B cell (primary cell): ENCODE measurements around the gene LMBRD1. TPM values are rescaled to one million over a fixed set of nuclear protein-coding genes. Genes with fewer than 3 reads are reported as not detected.

ENCODE experiments used
- ATAC-seq: fragments of 200-7000 bp; cut with Tn5 transposase; one replicate; pipeline ENCODE4 v1.10.0; 2021; ENCODE audit warnings: low read depth, mild to moderate bottlenecking, moderate number of reproducible peaks, moderate library complexity
- CTCF ChIA-PET: fragments of 350-600 bp; sonication (Branson Sonifier 250); formaldehyde crosslinking; loops from one replicate; lab custom pipeline; 2021; ENCODE audit warnings: antibody characterized with exemption, inconsistent platforms; lab: Charles Lee
- POLR2A ChIA-PET: fragments of 350-600 bp; sonication (Branson Sonifier 250); formaldehyde crosslinking; loops from one replicate; lab custom pipeline; 2021; ENCODE audit warnings: antibody characterized with exemption; lab: Charles Lee
- DNase-seq: peaks from one replicate; pipeline ENCODE4 v3.0.0; 2013
- H2AFZ ChIP-seq: 2 replicates; pipeline ENCODE4 v1.6.1; 2012; ENCODE audit warnings: mild to moderate bottlenecking, low read depth, low read length; ENCODE audit not compliant: insufficient read depth, poor library complexity, severe bottlenecking
- H3K27ac ChIP-seq, 2 donors: 1 replicate in 1 of 2; 2 replicates in 1 of 2; pipeline ENCODE4 v1.5.1; 2012 to 2013; ENCODE audit warnings: low read length in 2 of 2, mild to moderate bottlenecking in 2 of 2, moderate library complexity in 1 of 2
- H3K27me3 ChIP-seq, 4 experiments: fragments of 200-600 bp in 1 of 4; sonication (generic) in 1 of 4; replicated peaks in 1 of 4; 1 replicate in 2 of 4; 2 replicates in 2 of 4; pipeline versions ENCODE4 v1.6.1 to v1.7.0; 2013 to 2016; ENCODE audit warnings: low read length in 3 of 4, mild to moderate bottlenecking in 2 of 4, mixed read lengths in 1 of 4, moderate library complexity in 1 of 4; ENCODE audit not compliant: insufficient read depth in 4 of 4, control insufficient read depth in 3 of 4; ENCODE audit errors: control extremely low read depth in 1 of 4
- H3K36me3 ChIP-seq, 2 experiments: replicated peaks in 1 of 2; 1 replicate in 1 of 2; 2 replicates in 1 of 2; pipeline versions ENCODE4 v1.6.1 to v1.7.1; 2013; ENCODE audit warnings: low read length in 1 of 2; ENCODE audit not compliant: insufficient read depth in 2 of 2, control insufficient read depth in 1 of 2; ENCODE audit errors: control extremely low read depth in 1 of 2, extremely low read depth in 1 of 2
- H3K4me1 ChIP-seq, 2 donors: fragments of 200-600 bp in 1 of 2; sonication (generic) in 1 of 2; 1 replicate in 1 of 2; 2 replicates in 1 of 2; pipeline versions ENCODE4 v1.5.1 to v1.6.1; 2013 to 2017; ENCODE audit warnings: low read length in 2 of 2; ENCODE audit not compliant: control insufficient read depth in 2 of 2, insufficient read depth in 2 of 2
- H3K4me2 ChIP-seq: replicated peaks from 2 replicates; pipeline ENCODE3; 2012; ENCODE audit warnings: mild to moderate bottlenecking, low read depth, low read length; ENCODE audit not compliant: poor library complexity, severe bottlenecking
- H3K4me3 ChIP-seq, 5 experiments: fragments of 200-600 bp in 1 of 5; sonication (generic) in 1 of 5; 1 replicate in 3 of 5; 2 replicates in 2 of 5; pipeline versions ENCODE4 v1.5.1 to v1.7.0; 2011 to 2016; ENCODE audit warnings: low read length in 4 of 5, mild to moderate bottlenecking in 4 of 5, low read depth in 2 of 5, control low read depth in 1 of 5, moderate library complexity in 1 of 5; ENCODE audit not compliant: insufficient read depth in 1 of 5; ENCODE audit errors: control extremely low read depth in 1 of 5, extremely low read depth in 1 of 5
- H3K79me2 ChIP-seq: fragments of 200-600 bp; sonication (generic); one replicate; pipeline ENCODE4 v1.6.0; 2016; ENCODE audit warnings: low read length; ENCODE audit not compliant: control insufficient read depth, insufficient read depth
- H3K9ac ChIP-seq: fragments of 200-600 bp; sonication (generic); 2 replicates; pipeline ENCODE4 v1.6.1; 2017; ENCODE audit warnings: mild to moderate bottlenecking, low read length, moderate library complexity
- H3K9me3 ChIP-seq, 3 donors: one replicate each; pipeline versions ENCODE4 v1.6.1 to v1.7.1; 2013; ENCODE audit warnings: low read length in 2 of 3; ENCODE audit not compliant: control insufficient read depth in 2 of 3, insufficient read depth in 1 of 3; ENCODE audit errors: control extremely low read depth in 1 of 3
- H4K20me1 ChIP-seq: 2 replicates; pipeline ENCODE4 v1.6.0; 2012; ENCODE audit warnings: mild to moderate bottlenecking, low read length; ENCODE audit not compliant: insufficient read depth, control insufficient read depth, poor library complexity, severe bottlenecking
- H3K27ac Mint-ChIP-seq: one replicate; pipeline ENCODE4 v1.8.0; 2021; ENCODE audit warnings: mixed read lengths
- H3K27me3 Mint-ChIP-seq: one replicate; pipeline ENCODE4 v1.8.0; 2021; ENCODE audit warnings: mixed read lengths
- H3K4me1 Mint-ChIP-seq: one replicate; pipeline ENCODE4 v1.8.0; 2021; ENCODE audit warnings: mixed read lengths
- H3K4me3 Mint-ChIP-seq: one replicate; pipeline ENCODE4 v1.8.0; 2021; ENCODE audit warnings: mixed read lengths
- H3K9me3 Mint-ChIP-seq: one replicate; pipeline ENCODE4 v1.8.0; 2022; ENCODE audit warnings: mixed read lengths; ENCODE audit not compliant: insufficient read depth
- CTCF ChIP-seq: fragments of 200-600 bp; IDR thresholded peaks from one replicate; pipeline ENCODE4 v1.8.0; 2022; ENCODE audit warnings: antibody characterized with exemption, mild to moderate bottlenecking
- EZH2 ChIP-seq: IDR thresholded peaks from 2 replicates; pipeline ENCODE4 v1.6.1; 2012; ENCODE audit warnings: borderline replicate concordance, low read depth, mild to moderate bottlenecking, moderate library complexity, low read length; ENCODE audit not compliant: insufficient read depth, poor library complexity, severe bottlenecking
- WGBS: methylation state at CpG from one replicate; pipeline ENCODE4 v1.1.5; 2013; ENCODE audit warnings: missing lambda C conversion rate; ENCODE audit not compliant: insufficient coverage; 5-methylcytosine and 5-hydroxymethylcytosine counted together
- intact Hi-C: fragments of 100-400 bp; cut with micrococcal nuclease; formaldehyde crosslinking; loops from one replicate; pipeline ENCODE4 v1.10.0; 2022
- polyA plus RNA-seq: library from polyadenylated mRNA; depleted of rRNA; stranded (reverse); fragments of >200 nt; gene quantifications from 2 replicates; pipeline ENCODE4 v1.2.3, GENCODE V29; 2012
- total RNA-seq, 2 donors: library from RNA; stranded (reverse); fragments of 120-200 nt in 1 of 2; gene quantifications; 1 replicate in 1 of 2; 2 replicates in 1 of 2; pipeline versions ENCODE4 v1.2.3 to v1.2.4, GENCODE V29; 2013 to 2022

The LMBRD1 gene
- total and polyA plus RNA-seq, 2 donors (not counting 1 experiment from before 2014, with no cell fraction given) = 33.7 to 99.0 TPM

- no peak for TF ChIP-seq CTCF
- no peak for TF ChIP-seq EZH2
- Mint-ChIP-seq H3K4me3 (peak overlapping the region; percentile 42), H3K27me3 (no peaks in the 10 kb centered on the region), H3K4me1 (peaks cover 68% of the 10 kb centered on the region), H3K9me3 (no peaks in the 10 kb centered on the region), H3K27ac (peak overlapping the region; percentile 51)
- WGBS = 75% methylated on average over 2 of the region's 2 CpGs
- Histone ChIP-seq H3K4me2 (peak overlapping the region; percentile 45), H3K27ac (peak overlapping the region; percentile 40 to 66), H3K9ac (peak overlapping the region; percentile 1), H3K27me3 (no peaks in the 10 kb centered on the region), H2AFZ (no peak overlapping the region), H4K20me1 (peaks cover 62% of the 10 kb centered on the region), H3K4me3 (no peak overlapping the region), H3K9me3 (no peaks in the 10 kb centered on the region), H3K36me3 (peaks cover 4 to 14% of the 10 kb centered on the region in 2 experiments), H3K79me2 (peaks cover 96% of the 10 kb centered on the region), H3K4me1 (peaks cover 62 to 75% of the 10 kb centered on the region in 2 donors)
- ChIA-PET CTCF (interaction anchor here (1.1 to 2.4 kb wide), 4 partner anchors 43 to 317 kb away, joined by 3 to 8 read pairs (median 6); no protein-coding TSS in a partner anchor), POLR2A (interaction anchor here (0.6 to 0.8 kb wide), 2 partner anchors 24 to 90 kb away, joined by 3 read pairs; no protein-coding TSS in a partner anchor)
- DNase-seq = peak; percentile 32
- ATAC-seq = no peak
- intact Hi-C loops = loop anchor here (10.0 kb wide), 2 partner anchors 774 to 874 kb away; partner anchors contain the start of genes SDHAF4 and SMAP1
Observed at GRCh38 chr6:69791065-69791471, 5.7 kb downstream of the LMBRD1 start.

- Histone ChIP-seq H3K27me3 (no peaks in the 10 kb centered on the region), H2AFZ (no peak overlapping the region), H3K4me1 (peaks cover 67 to 78% of the 10 kb centered on the region in 2 donors), H4K20me1 (peaks cover 61% of the 10 kb centered on the region), H3K9ac (no peak overlapping the region), H3K4me2 (peak overlapping the region; percentile 45), H3K79me2 (peaks cover 97% of the 10 kb centered on the region), H3K9me3 (no peaks in the 10 kb centered on the region), H3K4me3 (no peak overlapping the region), H3K36me3 (peaks cover 4 to 19% of the 10 kb centered on the region in 2 experiments), H3K27ac (peak overlapping the region; percentile 40 to 66)
- no peaks in the 10 kb centered on the region for H3K9me3 Mint-ChIP-seq
- DNase-seq (no peak), ATAC-seq (no peak)
- WGBS = no CpG with 5 or more reads among the region's 2 CpGs
- no peaks in the 10 kb centered on the region for H3K27me3 Mint-ChIP-seq
- H3K4me1 Mint-ChIP-seq = peaks cover 69% of the 10 kb centered on the region
- CTCF ChIA-PET = interaction anchor here (1.1 to 2.4 kb wide), 5 partner anchors 25 to 317 kb away, joined by 3 to 8 read pairs (median 6); no protein-coding TSS in a partner anchor
- peak overlapping the region; percentile 72 for H3K4me3 Mint-ChIP-seq
- intact Hi-C loops = loop anchor here (10.0 kb wide), 2 partner anchors 774 to 874 kb away; partner anchors contain the start of genes SDHAF4 and SMAP1
- no peak overlapping the region for H3K27ac Mint-ChIP-seq
- TF ChIP-seq CTCF (no peak), EZH2 (no peak)
- POLR2A ChIA-PET = interaction anchor here (0.6 to 0.8 kb wide), 2 partner anchors 25 to 91 kb away, joined by 3 read pairs; no protein-coding TSS in a partner anchor
Observed at GRCh38 chr6:69790629-69791028, 6.2 kb downstream of the LMBRD1 start.
